ENCODE data around the gene EBLN2. TPM values are rescaled to one million over a fixed set of nuclear protein-coding genes. Genes with fewer than 3 reads are reported as not detected.

Gene EBLN2
- 0.86 TPM for polyA plus RNA-seq (2013, experiment 1 of 2; ENCODE audit: insufficient read length)
- 1.2 TPM for polyA plus RNA-seq (2013, experiment 2 of 2; ENCODE audit: insufficient read length)

- DNase-seq: no peak
Observed at GRCh38 chr3:73061416-73061815, at the start of gene EBLN2. EBLN2 (plus strand) TSS chr3:73061659; CDS start chr3:73062082, 423 bp downstream.

GRCh38 chr3:73018298-73018697 lies 43.2 kb upstream of the EBLN2 start:
- no peak for DNase-seq

GRCh38 chr3:73018790-73019441 lies 42.5 kb upstream of the EBLN2 start:
- DNase-seq: no peak

GRCh38 chr3:73021301-73021835 lies 40.1 kb upstream of the EBLN2 start:
- no peak for DNase-seq

- DNase-seq: no peak
Observed at GRCh38 chr3:73024836-73025235, 36.6 kb upstream of the EBLN2 start.

GRCh38 chr3:73026111-73026759 lies 35.2 kb upstream of the EBLN2 start:
- DNase-seq: no peak

GRCh38 chr3:73026760-73027113 lies 34.7 kb upstream of the EBLN2 start:
- DNase-seq: no peak

- DNase-seq: no peak
Observed at GRCh38 chr3:73028803-73029202, 32.7 kb upstream of the EBLN2 start.

- DNase-seq: peak; percentile 79
Observed at GRCh38 chr3:73029321-73029796, 32.1 kb upstream of the EBLN2 start.

GRCh38 chr3:73030073-73030597 lies 31.3 kb upstream of the EBLN2 start:
- DNase-seq: no peak

GRCh38 chr3:73031573-73032103 lies 29.8 kb upstream of the EBLN2 start:
- DNase-seq: no peak

- peak; percentile 66 for DNase-seq
Observed at GRCh38 chr3:73036694-73037591, 24.5 kb upstream of the EBLN2 start.

GRCh38 chr3:73041537-73041936 lies 19.9 kb upstream of the EBLN2 start:
- DNase-seq: no peak

GRCh38 chr3:73043414-73043813 lies 18.0 kb upstream of the EBLN2 start:
- no peak for DNase-seq

- no peak for DNase-seq
Observed at GRCh38 chr3:73045391-73045790, 16.1 kb upstream of the EBLN2 start.

GRCh38 chr3:73046195-73046594 lies 15.3 kb upstream of the EBLN2 start:
- DNase-seq: no peak

- DNase-seq: no peak
Observed at GRCh38 chr3:73049319-73049718, 12.1 kb upstream of the EBLN2 start.

- no peak for DNase-seq
Observed at GRCh38 chr3:73052857-73053256, 8.6 kb upstream of the EBLN2 start.

- no peak for DNase-seq
Observed at GRCh38 chr3:73055583-73055982, 5.9 kb upstream of the EBLN2 start.

- peak; percentile 53 for DNase-seq
Observed at GRCh38 chr3:73056014-73056844, 5.2 kb upstream of the EBLN2 start.

- no peak for DNase-seq
Observed at GRCh38 chr3:73056845-73057150, 4.7 kb upstream of the EBLN2 start.

GRCh38 chr3:73060302-73060723 lies 1.1 kb upstream of the EBLN2 start:
- peak; percentile 38 for DNase-seq
